HG02642 (cell line): ENCODE measurements around the gene SLC35F6.

Source experiments
- ATAC-seq: cut with Tn5 transposase; IDR thresholded peaks from one replicate; pipeline ENCODE4 v1.9.1; 2021; ENCODE audit warnings: mild to moderate bottlenecking; ENCODE audit not compliant: unreplicated experiment, poor library complexity

SLC35F6 gene, protein sequence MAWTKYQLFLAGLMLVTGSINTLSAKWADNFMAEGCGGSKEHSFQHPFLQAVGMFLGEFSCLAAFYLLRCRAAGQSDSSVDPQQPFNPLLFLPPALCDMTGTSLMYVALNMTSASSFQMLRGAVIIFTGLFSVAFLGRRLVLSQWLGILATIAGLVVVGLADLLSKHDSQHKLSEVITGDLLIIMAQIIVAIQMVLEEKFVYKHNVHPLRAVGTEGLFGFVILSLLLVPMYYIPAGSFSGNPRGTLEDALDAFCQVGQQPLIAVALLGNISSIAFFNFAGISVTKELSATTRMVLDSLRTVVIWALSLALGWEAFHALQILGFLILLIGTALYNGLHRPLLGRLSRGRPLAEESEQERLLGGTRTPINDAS

DNA sequence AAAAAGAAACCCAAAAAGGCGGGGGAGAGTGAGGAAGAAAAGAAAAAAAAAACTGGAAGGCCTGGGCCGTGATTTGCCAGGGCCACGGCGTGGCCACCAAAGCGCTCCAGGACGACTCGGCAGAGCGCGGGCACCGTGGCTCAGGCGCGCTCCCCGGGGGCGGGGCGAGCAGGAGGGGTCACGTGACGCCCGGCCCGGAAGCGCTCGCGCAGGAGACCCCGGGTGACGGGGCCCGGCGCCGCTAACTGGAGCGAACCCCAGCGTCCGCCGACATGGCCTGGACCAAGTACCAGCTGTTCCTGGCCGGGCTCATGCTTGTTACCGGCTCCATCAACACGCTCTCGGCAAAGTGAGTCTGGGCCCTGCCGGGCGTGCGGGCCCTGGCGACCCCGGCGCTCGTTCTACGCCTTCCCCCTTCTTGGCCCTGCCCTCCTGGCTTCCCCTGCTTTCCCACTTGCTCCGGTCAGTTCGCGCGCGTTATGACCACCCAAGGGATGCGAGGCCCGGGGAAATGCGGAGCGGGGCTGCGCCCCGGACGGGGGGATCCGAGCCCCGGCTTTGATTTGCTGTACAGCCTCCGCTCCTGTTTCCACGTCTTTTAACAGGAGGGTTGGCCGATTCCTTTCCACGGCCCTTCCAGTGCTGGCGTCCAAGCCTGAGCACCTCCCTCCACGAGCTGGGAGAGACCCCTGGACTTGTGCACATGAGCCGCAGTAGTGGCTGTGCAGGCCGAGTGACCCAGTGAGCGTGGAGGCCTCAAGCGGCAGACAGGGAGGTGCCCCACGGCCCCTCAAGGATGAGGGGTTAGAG, at the start of gene SLC35F6:
SLC35F6 (plus strand) TSS at position 207 of the 810 bp plus-strand sequence; CDS start at position 273, 66 bp downstream.
- ATAC-seq, result peak; percentile 91

DNA sequence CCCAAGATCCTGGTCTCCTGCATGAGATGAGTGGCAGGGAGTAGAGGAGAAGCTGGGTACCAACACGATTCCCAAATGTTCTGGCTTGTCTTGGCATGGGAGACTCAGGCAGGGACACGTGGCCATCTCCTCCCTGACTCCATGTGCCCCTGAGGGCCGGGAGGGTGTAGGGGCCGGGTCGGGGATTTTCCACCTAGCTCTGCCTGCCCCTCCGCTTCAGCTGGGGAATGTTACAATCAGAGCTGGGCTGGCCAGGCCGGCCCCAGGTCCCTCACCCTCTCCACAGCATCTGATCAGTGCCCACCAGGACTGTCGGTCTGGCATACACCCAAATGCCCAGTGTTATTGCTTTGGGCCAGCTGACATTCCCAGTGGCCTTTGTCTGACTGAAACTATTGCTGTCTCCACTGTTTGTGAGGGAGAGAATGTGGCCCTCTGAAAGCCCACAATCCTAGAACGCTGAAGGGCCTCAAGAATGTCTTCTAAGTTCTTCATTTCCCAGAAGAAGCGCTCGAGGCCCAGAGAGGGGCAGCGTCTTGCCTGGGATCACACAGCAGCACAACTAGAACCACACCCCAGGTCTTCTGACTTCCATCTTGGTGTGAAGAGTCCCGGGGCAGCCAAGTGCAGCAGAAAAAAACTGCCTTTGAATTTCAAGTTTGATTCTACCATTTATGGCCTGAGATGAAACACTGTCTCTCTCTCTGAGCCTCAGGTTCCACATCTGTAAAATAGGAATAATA, 48.4 kb upstream of the SLC35F6 start:
- no peak for ATAC-seq

DNA sequence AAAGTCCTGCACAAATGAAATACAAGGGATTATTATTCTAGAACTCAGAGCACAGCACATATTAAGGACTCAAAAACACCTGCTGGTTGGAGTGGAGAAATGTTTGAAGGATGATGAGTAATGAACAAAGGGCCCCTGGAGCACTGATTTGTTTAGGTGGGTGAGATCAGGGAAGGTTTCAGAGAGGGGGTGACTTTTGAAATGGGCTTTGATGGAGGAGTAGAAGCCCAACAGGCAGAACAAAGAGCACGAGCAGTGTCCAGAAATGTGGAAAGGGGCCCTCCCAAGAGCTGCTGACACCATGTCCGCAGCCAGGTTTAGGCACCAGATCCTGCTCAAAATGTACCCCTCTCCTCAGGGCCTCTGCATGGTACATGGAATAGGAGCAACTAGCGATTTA, 47.7 kb upstream of the SLC35F6 start:
- ATAC-seq, result no peak

- ATAC-seq, result no peak
Observed at GRCh38 chr2:26716769-26717168, 47.3 kb upstream of the SLC35F6 start.

DNA sequence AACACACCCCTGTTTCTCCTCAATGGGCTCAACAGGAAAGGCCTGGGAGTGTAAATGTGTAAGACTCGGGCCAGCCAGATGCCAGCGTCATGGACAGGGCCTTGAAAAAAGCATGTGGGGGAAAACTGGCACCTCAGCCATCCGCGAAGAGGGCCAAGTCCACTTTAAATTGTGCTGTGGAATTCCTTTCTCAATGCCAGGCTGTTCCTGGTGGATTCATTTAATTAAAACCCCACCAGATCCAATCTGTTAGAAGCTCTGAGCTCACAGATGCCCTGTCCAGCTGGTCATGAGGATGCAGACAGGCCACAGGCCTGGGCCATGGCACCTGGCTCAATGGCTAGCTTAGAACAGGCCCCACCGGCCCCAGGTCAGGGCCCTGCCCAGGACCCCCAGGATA, 46.7 kb upstream of the SLC35F6 start:
- ATAC-seq, result no peak

DNA sequence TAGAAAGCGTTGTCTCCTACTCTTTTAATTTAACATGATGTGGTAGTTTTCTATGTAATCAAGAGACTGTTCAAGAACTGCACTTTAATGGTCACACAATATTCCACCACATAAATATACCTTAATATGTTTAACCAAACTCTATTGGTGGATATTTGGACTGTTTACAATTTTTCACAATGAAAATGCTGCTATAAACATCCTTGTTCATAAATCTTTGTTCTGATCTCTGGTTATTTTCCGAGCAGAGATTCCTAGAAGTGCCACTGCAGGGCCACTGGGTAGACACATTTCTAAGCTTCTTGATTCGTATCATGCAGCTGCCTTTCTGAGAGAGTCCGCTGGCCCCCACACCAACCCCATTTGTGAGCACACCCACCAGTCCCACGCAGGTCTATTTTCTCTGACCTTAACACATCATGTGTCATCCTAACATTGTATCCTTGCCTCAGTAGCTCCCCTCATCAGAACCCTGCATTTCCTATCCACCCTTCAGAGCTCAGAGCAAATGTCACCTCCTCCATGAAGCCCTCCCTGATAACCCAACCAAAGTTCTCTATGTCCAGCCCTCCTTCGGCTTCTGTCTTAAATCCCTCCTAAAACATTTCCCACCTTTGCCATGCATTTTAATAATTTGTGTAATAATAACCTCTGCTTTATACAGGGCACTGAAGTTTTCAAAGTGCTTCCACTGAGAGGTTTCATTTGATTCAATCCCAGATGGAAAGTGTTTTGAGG, 45.0 kb upstream of the SLC35F6 start:
- ATAC-seq, result no peak

DNA sequence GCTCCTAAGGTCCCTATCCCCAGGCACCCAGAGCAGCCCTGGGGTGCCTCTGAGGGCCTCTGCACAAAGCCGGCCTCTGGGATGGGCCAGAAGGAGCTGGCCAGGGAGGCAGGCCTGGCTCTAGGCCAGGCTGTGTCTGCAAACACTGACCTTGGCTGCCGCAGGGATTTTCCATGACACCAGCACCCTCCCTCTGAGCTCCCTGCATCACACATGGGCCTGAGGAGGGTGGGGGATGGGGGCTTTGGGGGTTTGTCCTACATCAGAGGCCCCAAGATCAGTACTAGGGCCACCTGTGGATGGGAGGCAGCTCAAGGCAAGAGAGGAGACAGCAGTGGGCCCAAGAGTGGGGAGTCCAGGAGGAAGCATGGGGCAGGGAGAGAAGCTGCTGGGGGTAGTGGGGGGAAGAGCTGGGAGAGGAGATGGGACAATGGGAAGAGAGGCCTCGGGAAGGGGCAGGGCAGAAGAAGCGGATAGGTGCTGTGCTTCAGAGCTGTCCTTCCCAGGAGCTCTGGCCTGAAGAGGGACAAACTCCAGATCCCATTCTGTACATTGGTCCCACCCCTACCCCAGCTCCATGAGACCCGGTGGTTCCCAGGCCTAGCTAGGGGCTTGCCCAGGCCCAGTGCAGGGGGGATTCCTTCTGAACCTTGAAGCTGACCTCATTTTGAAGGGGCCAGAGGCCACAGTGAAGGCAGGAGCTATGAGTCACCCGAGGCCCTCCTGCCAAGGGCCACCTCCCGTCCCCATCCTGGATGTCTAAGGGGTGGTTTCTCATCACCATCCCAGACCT, 43.6 kb upstream of the SLC35F6 start:
- ATAC-seq, result no peak

GRCh38 chr2:26721115-26722032, 42.7 kb upstream of the SLC35F6 start:
- ATAC-seq, result no peak

DNA sequence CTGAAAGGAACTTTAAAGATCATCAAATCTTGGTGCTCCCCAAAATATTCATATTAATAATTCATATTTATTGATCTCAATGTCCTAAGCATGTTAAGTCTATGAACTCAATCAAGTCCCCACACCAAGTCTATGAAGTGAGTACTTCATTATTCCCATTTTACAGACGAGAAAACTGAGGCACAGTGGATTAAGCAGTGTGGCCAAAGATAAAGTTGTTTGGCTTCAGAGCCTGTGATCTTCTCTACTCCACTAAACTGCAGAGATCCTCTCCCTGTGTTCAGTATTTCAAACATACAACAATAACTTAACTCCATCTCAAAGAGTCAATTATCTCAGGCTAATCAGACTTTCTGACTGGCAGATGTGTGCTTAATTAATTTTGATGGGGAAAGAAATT, 41.8 kb upstream of the SLC35F6 start:
- ATAC-seq, result no peak

DNA sequence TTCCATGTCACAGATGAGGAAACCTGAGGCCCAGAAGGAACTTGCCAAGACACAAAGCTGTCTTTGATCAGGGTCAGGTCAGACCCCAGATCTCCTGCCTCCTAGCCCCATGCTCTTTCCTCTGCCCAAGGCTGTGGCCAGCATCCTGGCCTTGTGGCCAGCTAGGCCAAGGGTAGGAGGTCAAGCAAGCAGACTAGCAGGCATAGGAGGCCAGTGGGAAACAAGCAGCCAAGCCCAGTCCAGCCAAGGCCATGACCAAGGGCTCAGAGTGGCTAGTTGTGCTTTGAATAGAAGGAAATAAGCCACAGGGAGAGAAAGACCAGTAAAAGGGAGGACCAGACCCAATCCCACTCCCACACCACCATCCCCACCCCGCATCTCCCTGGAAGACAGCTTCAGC, 41.2 kb upstream of the SLC35F6 start:
- ATAC-seq, result no peak

- ATAC-seq, result no peak
Observed at GRCh38 chr2:26723475-26723874, 40.6 kb upstream of the SLC35F6 start.

DNA sequence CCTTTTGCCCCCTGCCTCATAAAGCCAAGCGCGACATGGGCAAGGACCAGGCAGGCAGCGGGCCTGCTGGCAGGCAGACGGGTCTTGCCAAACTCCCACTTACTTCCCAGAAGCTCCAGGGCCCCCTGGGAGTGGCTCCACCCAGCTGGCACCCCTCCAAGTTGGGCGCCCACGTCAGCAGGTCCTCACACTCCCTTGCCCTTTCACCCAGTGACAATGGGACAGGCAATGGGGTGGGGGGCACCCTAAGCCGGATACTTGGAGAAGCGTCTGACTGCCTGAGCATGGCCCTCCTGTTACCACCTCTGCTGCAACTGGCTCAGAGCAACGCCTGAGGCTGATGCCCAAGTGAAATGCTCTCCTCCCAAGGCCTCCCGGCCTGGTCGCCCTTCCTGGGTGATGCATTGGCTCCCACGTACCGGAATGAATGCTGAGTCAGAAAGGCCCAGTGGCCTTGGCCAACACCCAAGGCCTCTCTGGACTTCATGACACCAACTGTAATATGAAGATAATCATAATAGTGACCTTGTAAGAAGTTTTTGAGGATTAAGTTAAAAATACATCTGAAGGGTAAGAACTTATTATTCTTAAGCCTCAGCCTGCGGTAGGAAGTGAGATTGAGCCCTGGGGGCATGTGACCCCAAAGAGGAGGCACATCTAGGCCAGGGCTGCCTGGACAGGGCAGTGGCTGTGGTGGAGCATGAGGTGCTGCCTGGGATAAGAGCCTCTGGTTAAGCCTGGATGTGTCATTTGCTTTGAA, 39.9 kb upstream of the SLC35F6 start:
- no peak for ATAC-seq

- ATAC-seq, result no peak
Observed at GRCh38 chr2:26724784-26725520, 39.1 kb upstream of the SLC35F6 start.

- no peak for ATAC-seq
Observed at GRCh38 chr2:26725521-26725820, 38.6 kb upstream of the SLC35F6 start.

DNA sequence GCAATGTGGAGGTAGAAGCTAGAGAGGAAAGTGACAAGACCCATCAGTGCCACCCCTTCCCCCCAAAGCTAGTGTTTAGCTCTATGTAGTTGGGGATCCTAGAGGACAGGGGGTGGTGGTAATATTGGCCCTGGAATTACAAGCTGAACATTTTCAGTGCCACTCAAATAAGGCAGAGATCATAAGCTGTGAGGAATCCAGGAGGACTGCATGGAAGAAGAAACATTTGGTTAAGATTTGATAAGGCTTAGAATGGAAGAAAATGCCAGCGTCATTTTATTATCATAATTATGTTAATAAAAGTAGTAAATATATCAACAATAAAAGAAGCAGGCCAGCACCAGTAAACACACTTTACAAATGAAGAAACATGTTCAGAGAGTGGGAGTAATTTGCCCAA, 37.9 kb upstream of the SLC35F6 start:
- no peak for ATAC-seq

DNA sequence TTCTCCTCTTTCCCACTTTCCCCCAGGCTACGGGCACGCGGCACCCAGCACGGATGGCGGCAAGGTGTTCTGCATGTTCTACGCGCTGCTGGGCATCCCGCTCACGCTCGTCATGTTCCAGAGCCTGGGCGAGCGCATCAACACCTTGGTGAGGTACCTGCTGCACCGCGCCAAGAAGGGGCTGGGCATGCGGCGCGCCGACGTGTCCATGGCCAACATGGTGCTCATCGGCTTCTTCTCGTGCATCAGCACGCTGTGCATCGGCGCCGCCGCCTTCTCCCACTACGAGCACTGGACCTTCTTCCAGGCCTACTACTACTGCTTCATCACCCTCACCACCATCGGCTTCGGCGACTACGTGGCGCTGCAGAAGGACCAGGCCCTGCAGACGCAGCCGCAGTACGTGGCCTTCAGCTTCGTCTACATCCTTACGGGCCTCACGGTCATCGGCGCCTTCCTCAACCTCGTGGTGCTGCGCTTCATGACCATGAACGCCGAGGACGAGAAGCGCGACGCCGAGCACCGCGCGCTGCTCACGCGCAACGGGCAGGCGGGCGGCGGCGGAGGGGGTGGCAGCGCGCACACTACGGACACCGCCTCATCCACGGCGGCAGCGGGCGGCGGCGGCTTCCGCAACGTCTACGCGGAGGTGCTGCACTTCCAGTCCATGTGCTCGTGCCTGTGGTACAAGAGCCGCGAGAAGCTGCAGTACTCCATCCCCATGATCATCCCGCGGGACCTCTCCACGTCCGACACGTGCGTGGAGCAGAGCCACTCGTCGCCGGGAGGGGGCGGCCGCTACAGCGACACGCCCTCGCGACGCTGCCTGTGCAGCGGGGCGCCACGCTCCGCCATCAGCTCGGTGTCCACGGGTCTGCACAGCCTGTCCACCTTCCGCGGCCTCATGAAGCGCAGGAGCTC, 36.2 kb upstream of the SLC35F6 start:
- no peak for ATAC-seq
